ENCODE data around the gene CENPQ.
A peak's percentile ranks its signal among the peaks of the same experiment; 100 is the strongest.
"Not testable (repeated sequence)": the region's sequence is repeated elsewhere in the genome, so short reads cannot be mapped to it uniquely, and the experiment has no call there.

CENPQ gene

GRCh38 chr6:49462927-49463611, at the start of gene CENPQ, which contains the start of gene MMUT:
Gene CENPQ, plus strand, starts transcription at chr6:49463370. Its CDS starts 6,807 bp downstream, at chr6:49470177.
Gene MMUT, minus strand, starts transcription at chr6:49463253. Its CDS starts 3,787 bp downstream, at chr6:49459466.
- peak; percentile 89 for DNase-seq

- DNase-seq = no peak
Observed at GRCh38 chr6:49415358-49415757, 47.8 kb upstream of the CENPQ start.

DNA sequence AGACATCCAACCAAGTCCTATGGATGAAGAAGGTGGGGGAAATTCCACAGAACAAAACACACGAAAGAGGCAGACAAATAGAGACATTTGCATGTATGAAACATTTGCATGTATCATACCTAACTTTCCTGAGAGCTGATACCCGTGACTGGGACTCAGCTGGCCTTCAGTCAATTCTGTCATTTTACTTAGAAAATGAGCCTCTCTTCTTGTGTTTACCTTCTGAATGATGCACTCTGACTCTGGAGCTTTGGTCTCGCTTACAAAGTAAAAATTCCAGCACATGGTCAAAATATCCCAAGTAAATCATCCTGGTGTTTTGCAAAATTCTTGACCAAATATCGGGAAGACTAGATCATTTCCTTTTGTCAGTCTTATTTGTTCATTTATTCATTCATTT, 47.0 kb upstream of the CENPQ start:
- DNase-seq = no peak

- no peak for DNase-seq
Observed at GRCh38 chr6:49423817-49424216, 39.4 kb upstream of the CENPQ start.

DNA sequence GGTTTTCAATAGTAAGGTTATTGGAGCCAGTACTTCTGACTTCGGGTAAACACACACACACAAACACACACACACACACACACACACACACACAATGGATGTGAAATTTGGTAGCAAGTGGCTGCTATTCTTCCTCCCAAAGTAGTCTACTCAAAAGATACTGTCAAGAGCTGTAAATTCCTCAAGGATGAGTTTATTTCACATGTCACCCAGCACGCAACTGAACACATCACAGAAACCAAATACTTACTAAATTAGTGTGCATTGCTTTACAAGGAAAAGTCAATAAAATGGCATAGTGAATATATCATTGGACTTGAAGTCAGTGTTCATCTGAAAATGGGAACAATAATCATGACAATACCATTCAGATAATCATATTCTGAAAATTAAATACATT, 33.0 kb upstream of the CENPQ start:
- no peak for DNase-seq

DNA sequence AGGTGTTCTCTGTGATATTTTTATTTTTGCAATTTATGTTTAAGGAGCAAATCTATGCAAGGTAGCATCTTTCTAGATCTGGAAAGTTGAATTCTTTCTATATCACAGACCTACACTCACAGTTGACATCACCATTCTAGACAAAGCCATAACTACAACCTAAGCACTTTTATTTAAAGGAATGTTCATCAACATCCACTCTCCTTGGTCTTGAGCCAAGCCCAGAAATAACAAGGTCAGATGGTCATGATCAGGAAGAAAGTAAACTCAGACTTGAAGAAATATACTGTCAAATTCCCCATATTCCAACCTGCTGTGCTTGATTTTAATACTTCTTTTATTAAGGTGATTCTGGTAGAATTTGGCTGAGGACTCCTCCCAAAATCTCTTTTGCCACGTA, 32.3 kb upstream of the CENPQ start:
- DNase-seq = no peak

DNA sequence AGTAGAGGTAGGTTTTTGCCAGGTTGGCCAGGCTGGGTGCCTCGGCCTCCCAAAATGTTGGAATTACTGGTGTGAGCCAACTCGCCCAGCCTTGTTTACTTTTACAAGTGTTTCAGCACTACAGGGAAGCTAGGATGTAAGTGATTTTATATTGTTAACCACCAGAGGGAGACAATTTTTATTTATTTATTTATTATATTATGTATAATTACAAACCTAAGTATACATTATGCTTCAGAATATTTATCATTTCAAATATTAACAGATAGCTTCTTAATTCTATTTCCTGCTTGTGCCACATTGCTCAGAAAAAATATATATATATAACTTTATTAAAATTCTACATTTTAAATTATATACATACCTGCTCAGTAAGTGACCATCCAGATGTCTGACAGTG, 9.9 kb upstream of the CENPQ start:
- no peak for DNase-seq

DNA sequence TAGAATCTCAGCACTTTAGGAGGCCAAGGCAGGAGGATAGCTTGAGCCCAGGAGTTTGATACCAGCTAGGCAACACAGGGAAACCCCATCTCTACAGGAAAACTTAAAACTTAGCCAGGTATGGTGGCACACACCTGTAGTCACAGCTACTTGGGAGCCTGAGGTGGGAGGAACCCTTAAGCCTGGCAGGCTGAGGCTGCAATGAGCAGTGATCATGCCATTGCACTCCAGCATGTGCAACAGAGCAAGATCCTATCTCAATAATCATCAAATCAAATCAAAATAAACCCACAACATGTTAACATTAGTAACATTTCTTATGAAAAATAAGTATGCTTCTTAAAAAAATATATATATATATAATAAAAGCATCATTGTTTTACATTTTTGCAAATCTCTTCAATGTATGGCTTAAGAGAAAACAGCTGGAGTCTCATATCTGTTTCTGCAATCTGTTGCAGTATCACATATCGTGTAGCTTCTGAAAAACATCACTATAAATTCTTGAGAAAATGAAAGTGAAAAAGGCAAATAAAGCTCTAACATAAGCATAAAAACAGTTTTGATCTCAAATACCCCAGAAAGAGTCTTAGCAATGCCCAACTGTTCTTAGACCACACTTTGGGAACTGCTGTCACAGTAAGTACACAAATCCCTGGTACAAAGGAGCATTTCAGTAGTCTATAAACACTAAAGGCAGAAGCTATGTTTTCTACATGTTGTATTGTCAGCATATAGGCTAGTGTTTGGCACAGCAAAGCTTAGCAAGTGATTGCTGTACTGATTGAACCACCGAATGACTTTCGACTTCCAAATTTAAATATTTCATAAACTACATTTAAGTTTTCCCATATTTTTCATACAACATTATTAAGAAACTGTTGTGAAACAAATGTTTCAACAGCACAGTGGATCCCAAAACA, 8.1 kb upstream of the CENPQ start:
- no peak for DNase-seq

- DNase-seq = no peak
Observed at GRCh38 chr6:49457771-49458170, 5.4 kb upstream of the CENPQ start.

GRCh38 chr6:49462071-49462470, 1.1 kb upstream of the CENPQ start:
- DNase-seq = no peak

DNA sequence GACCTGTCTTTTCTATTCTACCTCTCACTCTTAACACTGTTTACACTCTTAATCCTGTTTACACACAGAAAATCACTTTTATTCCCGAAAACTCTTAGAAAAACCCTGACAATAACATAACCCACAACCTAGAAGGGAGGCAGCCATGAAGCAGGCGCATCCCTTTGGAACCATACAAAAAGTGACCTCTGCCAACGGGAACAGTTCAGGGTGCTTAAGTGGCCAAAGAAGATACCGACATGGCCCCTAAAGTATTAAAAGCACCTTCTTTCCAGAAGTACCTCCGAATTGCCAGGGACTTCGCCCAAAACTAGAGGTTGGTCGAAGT, 607 bp upstream of the CENPQ start:
- DNase-seq = no peak

GRCh38 chr6:49463612-49463967, 420 bp downstream of the CENPQ start:
- DNase-seq = no peak

DNA sequence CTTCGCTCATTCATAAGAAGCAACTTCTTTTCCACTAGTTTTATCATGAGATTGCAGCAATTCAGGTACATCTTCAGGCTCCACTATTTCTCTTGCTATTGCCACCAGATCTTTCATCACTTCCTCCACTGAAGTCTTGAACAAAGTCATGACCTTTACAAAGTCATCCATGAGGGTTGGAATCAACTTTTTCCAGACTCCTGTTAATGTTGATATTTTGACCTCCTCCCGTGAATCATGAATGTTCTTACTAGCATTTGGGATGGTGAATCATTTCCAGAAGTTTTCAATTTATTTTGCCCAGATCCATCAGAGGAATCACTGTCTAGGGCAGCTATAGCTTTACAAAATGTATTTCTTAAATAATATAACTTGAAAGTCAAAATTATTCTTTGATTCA, 1.5 kb downstream of the CENPQ start:
- no peak for DNase-seq

GRCh38 chr6:49468042-49468441, 4.9 kb downstream of the CENPQ start:
- no peak for DNase-seq

DNA sequence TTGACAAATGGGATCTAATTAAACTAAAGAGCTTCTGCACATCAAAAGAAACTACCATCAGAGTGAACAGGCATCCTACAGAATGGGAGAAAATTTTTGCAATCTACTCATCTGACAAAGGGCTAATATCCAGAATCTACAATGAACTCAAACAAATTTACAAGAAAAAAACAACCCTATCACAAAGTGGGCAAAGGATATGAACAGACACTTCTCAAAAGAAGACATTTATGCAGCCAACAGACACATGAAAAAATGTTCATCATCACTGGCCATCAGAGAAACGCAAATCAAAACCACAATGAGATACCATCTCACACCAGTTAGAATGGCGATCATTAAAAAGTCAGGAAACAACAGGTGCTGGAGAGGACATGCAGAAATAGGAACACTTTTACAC, 13.4 kb downstream of the CENPQ start:
- DNase-seq = not testable (repeated sequence)

DNA sequence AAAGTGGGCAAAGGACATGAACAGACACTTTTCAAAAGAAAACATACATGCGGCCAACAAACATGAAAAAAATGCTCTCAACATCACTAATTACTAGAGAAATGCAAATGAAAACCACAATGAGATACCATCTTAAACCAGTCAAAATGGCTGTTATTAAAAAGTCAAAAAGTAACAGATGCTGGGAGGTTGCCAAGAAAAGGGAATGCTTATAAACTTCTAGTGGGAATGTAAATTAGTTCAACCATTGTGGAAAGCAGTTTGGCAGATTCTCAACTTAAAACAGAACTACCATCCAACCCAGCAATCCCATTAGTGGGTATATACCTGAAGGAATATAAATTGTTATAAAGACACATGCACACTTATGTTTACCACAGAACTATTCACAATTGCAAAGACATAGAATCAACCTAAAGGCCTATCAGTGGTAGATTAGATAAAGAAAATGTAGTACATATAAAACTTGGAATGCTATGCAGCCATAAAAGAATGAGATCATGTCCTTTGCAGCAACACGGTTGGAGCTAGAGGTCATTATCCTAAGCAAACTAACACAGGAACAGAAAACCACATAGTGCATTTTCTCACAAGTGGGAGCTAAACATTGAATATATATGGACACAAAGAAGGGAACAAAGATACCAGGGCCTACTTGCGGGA, 16.3 kb downstream of the CENPQ start:
- DNase-seq = no peak

GRCh38 chr6:49481846-49482245, 18.7 kb downstream of the CENPQ start:
- not testable (repeated sequence) for DNase-seq

DNA sequence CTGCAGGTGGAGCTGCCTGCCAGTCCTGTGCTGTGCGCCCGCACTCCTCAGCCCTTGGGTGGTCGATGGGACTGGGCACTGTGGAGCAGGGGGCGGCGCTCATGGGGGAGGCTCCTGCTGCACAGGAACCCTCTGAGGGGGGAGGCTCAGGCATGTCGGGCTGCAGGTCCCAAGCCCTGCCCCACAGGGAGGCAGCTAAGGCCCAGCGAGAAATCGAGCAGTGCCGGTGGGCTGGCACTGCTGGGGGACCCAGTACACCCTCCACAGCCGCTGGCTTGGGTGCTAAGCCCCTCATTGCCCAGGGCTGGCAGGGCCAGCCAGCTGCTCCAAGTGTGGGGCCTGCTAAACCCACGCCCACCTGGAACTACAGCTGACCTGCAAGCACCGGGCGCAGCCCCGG, 20.2 kb downstream of the CENPQ start:
- DNase-seq = not testable (repeated sequence)

GRCh38 chr6:49490633-49491032, 27.5 kb downstream of the CENPQ start:
- no peak for DNase-seq

DNA sequence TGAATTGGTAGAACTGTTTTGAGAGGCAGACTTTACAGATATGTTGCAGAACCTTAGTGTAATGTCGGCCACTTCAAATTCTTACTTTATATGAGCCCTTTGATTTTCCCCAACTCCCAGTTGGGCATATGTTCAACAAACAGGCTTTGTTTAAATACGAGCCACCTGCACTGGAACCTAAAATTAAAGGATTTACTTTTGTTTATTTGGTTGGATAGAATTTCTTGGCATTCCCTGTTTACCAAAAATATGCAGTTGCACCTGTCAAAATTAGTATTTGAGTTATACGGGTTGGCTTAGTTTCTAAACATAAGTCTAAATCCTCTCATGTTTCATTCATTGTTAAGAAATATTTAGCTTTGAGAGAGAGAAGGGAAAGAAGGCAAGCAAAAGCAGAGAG, 34.1 kb downstream of the CENPQ start:
- no peak for DNase-seq

- no peak for DNase-seq
Observed at GRCh38 chr6:49499126-49499525, 36.0 kb downstream of the CENPQ start.

- no peak for DNase-seq
Observed at GRCh38 chr6:49499623-49500022, 36.5 kb downstream of the CENPQ start, which contains the start of gene GLYATL3. Gene GLYATL3, plus strand, starts transcription at chr6:49499923. Its CDS starts 12,068 bp downstream, at chr6:49511991.

GRCh38 chr6:49504666-49505065, 41.5 kb downstream of the CENPQ start:
- no peak for DNase-seq

Data from GDM1 (cell line).